Stimulated activated CD4-positive, alpha-beta T cell treated with anti-CD3 and anti-CD28 coated beads, Interleukin-4, amount 100 ng/mL, for 1 hour (primary cell): ENCODE data around the gene ACSF3.

Source experiments
- DNase-seq: peaks from one replicate; pipeline ENCODE4 v3.0.0-alpha.2; 2020

ACSF3 gene

GRCh38 chr16:89194340-89195311 lies 101.0 kb downstream of the ACSF3 start:
- no peak for DNase-seq

GRCh38 chr16:89195521-89196171 lies 102.0 kb downstream of the ACSF3 start:
- no peak for DNase-seq

- no peak for DNase-seq
These were observed 103.5 kb downstream of the ACSF3 start for GRCh38 chr16:89197033-89197632.

- no peak for DNase-seq
These were observed 104.2 kb downstream of the ACSF3 start for GRCh38 chr16:89197633-89198416.

- no peak for DNase-seq
These were observed 105.0 kb downstream of the ACSF3 start for GRCh38 chr16:89198417-89199240.

GRCh38 chr16:89199241-89200123 lies 105.8 kb downstream of the ACSF3 start:
- DNase-seq, result no peak

- DNase-seq, result no peak
These were observed 106.6 kb downstream of the ACSF3 start, which contains the start of gene SLC22A31 for GRCh38 chr16:89200124-89200849. SLC22A31 (minus strand) TSS chr16:89200537; CDS start chr16:89200501, 36 bp downstream.

- DNase-seq, result no peak
These were observed 107.3 kb downstream of the ACSF3 start for GRCh38 chr16:89200850-89201411.

- peak; percentile 81 for DNase-seq
These were observed 108.1 kb downstream of the ACSF3 start for GRCh38 chr16:89201439-89202377.

GRCh38 chr16:89202422-89203215 lies 109.0 kb downstream of the ACSF3 start:
- no peak for DNase-seq
